Mucosa of rectum (tissue), 2 donors: ENCODE results near the gene TTC22.

Experiments
- H3K27ac ChIP-seq, 2 donors: one replicate each; pipeline ENCODE4 v1.7.0; 2013; ENCODE audit warnings: inconsistent platforms in 2 of 2, low read depth in 2 of 2, low read length in 2 of 2
- H3K27me3 ChIP-seq, 2 donors: one replicate each; pipeline ENCODE4 v1.7.0; 2013; ENCODE audit warnings: low read length in 2 of 2; ENCODE audit not compliant: control insufficient read depth in 2 of 2, insufficient read depth in 2 of 2
- H3K36me3 ChIP-seq, 2 donors: one replicate each; pipeline ENCODE4 v1.7.0; 2013; ENCODE audit warnings: low read length in 2 of 2; ENCODE audit not compliant: control insufficient read depth in 2 of 2, insufficient read depth in 2 of 2
- H3K4me1 ChIP-seq, 2 donors: one replicate each; pipeline ENCODE4 v1.7.0; 2013; ENCODE audit warnings: low read length in 2 of 2, mild to moderate bottlenecking in 1 of 2; ENCODE audit not compliant: control insufficient read depth in 2 of 2, insufficient read depth in 2 of 2
- H3K4me3 ChIP-seq, 2 donors: one replicate each; pipeline ENCODE4 v1.7.0; 2013; ENCODE audit warnings: low read length in 2 of 2
- H3K9ac ChIP-seq, 2 donors: one replicate each; pipeline ENCODE4 v1.7.0; 2013; ENCODE audit warnings: low read length in 2 of 2, low read depth in 1 of 2, mild to moderate bottlenecking in 1 of 2
- H3K9me3 ChIP-seq, 2 donors: one replicate each; pipeline ENCODE4 v1.7.0; 2013; ENCODE audit warnings: low read length in 2 of 2; ENCODE audit not compliant: control insufficient read depth in 2 of 2
- donor health status: healthy.
- donor health status: Normal muscosa, but diverticular disease.

TTC22 gene

DNA sequence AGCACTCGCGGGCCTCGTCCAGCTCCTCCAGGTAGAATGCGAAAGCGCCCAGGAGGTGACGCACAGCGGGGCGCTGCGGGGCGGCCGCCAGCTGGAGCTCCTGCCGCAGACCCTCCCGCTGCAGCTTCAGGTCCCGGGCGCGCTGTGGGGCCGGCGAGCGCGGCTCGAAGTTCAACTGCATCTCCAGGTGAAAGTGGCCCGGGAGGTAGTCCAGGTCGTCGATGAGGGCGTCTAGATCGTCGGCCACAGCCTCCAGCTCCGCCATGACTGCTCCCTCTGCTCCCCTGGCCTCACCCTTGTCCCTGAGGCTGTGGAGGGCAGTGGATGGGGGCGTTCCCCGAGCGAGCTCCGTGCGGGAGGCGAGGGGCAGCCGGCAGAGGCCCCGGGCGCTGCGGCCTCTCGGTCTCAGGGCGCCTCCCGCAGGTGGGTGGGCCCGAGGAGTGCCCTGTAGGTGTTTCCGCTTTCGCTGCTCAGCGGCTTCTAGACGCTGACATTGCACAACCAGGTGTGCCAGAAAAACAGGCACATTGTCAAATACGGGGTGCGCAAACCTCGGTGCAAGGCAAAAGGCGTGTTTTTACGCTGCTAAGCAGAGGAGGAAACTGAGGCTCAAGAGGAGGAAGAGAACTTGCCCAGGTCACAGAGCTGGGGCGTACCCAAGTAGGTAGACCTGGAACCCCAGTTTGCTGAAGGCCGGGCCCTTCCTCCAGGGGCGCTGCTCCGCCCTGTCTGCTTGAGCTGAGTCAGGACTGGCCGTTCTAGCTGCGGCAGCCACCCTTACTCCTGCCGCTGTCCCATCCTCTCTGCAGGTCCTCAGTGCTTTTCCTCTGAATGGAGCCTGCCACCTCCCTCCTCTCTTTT lies at the start of gene TTC22:
Gene TTC22 (minus strand): TSS at position 425 of the 861 bp plus-strand sequence. CDS start 160 bp downstream, at position 265.
- no peaks in the 10 kb centered on the region for H3K36me3 ChIP-seq
- H3K27me3 ChIP-seq, result no peaks in the 10 kb centered on the region
- H3K27ac ChIP-seq, result peak within 1 kb of the TSS; percentile 85 to 90
- peak within 1 kb of the TSS; percentile 73 to 87 for H3K4me3 ChIP-seq
- peak within 1 kb of the TSS; percentile 82 to 86 for H3K9ac ChIP-seq
- H3K9me3 ChIP-seq, result no peaks in the 10 kb centered on the region
- peaks cover 60 to 64% of the 10 kb centered on the region in 2 donors for H3K4me1 ChIP-seq

DNA sequence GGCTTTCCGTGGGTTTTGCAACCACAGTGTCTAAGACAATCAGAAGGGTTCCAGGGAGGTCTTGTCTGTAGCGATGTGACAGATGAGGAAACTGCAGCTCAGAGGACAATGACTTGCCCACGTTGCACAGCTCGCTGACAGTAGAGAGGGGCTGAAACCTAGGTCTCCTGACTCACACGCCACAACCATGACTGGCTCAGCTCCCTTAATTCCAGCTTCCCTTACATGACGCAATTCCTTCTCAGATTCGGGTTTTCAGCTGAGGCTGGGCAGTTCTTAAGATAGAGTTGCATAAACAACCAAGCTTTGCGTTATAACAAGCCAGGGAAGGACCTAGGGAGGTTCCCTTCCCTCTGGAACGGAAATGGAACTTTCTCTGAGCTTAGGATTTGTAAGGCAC lies 49.6 kb upstream of the TTC22 start:
- Histone ChIP-seq H3K36me3 (peaks cover 23 to 24% of the 10 kb centered on the region in 2 donors), H3K27me3 (no peaks in the 10 kb centered on the region), H3K27ac (no peak overlapping the region), H3K9me3 (no peaks in the 10 kb centered on the region), H3K4me1 (no peaks in the 10 kb centered on the region), H3K9ac (no peak overlapping the region), H3K4me3 (no peak overlapping the region)

DNA sequence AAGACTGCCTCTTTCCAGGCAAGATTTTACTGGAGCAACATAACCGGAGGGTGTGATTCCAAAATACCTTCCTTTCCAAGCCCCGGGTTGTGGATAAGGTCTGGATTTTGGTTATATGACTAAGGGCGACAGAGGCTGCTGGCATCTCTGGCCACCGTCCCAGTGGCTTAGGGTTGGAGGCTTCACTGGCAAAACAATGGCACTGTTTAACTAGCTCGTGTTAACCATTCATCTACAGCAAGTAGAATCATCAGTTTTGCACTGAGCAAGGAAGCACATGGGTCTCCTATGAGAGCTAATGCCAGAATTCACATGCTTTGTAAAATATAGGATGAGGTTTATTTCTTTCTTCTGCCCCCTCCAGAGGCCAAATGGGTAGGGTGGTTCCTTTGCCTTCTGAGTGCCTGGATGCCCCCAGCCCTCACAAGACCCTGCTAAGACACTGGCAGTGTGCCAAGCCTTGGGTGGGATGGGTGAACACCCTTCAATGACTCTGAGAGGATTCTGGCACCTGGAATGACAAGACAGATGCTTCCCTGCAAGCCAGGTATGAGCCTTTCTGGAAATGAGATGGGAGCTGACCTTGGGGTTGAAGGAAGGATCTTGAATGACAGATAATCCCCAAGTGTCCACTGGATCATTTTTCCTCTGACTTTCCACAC lies 49.1 kb upstream of the TTC22 start:
- Histone ChIP-seq H3K4me1 (no peaks in the 10 kb centered on the region), H3K36me3 (peaks cover 20 to 24% of the 10 kb centered on the region in 2 donors), H3K27me3 (no peaks in the 10 kb centered on the region), H3K9ac (no peak overlapping the region), H3K9me3 (no peaks in the 10 kb centered on the region), H3K4me3 (no peak overlapping the region), H3K27ac (no peak overlapping the region)

DNA sequence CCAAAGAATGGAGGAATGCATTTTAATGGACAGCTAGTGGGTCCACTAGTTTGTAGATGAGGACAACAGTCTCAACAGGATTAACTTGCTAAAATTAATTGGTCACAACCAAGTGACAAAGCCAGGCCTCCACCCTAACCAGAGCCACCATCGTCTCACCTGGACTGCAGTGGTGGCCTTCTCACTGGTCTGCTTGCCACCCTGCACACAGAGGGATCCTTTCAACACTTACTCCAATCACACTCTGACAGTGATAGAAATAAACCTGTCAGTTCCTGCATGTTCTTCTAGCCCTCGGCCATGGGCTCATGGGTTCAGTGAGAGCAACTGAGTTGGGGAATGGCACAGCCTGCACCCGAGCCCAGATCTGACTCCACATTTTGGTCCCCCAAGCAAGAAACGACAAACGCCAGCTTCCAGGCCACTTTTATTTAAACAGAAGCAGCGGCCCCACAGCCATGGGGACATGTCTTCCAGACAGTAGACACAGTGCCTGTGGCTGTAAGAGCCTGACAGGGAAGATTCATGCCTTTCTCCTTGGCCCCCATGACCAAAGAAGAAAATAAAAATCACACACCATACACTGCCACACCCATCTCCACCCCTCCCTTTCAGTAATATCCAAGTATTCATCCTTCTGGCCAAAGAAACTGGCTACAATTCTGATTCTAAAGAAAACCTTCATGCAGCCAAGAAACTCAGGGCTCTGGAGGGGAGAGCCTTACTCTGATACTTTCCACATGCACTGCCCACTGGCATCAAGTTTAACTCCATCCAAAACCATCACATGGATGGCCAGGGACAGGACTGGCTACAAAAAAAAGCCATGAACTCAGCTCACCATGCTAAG lies 48.3 kb upstream of the TTC22 start:
- no peak overlapping the region for H3K4me3 ChIP-seq
- no peak overlapping the region for H3K27ac ChIP-seq
- no peaks in the 10 kb centered on the region for H3K9me3 ChIP-seq
- no peaks in the 10 kb centered on the region for H3K4me1 ChIP-seq
- H3K27me3 ChIP-seq, result no peaks in the 10 kb centered on the region
- H3K36me3 ChIP-seq, result peaks cover 18 to 19% of the 10 kb centered on the region in 2 donors
- no peak overlapping the region for H3K9ac ChIP-seq

DNA sequence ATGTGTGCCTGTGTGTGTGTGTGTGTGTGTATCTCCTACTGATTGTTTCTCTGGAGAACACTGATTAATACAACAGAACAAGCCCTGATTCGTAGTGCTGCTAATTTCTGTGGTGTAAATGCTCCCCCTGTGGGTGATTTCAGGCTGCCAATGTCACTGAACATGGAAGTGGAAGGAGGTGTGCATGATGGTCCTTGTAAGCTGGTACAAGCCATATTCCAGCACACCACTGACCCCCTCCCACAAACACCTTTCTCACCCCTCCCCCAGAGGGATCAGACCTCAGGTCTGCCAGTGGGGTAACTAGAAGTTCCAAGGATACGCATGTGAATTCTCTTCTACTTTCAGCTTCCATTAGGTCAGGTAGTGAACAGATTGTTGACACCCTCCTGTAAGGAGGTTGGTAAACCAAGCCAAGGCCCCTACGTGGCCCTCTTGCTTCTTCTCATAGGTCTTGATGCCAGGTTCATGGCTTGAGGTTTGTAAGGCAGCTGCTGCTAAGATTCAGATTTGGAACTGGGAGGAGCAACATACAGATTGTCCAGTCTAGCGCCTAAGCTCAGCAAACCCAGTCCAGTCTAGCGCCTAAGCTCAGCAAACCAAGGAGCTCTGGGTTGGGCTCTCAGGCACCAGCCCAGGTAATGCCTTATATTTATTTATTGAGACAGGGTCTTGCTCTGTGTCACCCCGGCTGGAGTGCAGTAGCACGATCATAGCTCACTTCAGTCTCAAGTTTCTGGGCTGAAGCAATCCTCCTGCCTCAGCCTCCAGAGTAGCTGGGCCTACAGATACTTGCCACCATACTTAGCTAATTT lies 47.2 kb upstream of the TTC22 start:
- Histone ChIP-seq H3K27me3 (no peaks in the 10 kb centered on the region), H3K9ac (no peak overlapping the region), H3K27ac (no peak overlapping the region), H3K9me3 (no peaks in the 10 kb centered on the region), H3K36me3 (peaks cover 11 to 14% of the 10 kb centered on the region in 2 donors), H3K4me1 (no peaks in the 10 kb centered on the region), H3K4me3 (no peak overlapping the region)

DNA sequence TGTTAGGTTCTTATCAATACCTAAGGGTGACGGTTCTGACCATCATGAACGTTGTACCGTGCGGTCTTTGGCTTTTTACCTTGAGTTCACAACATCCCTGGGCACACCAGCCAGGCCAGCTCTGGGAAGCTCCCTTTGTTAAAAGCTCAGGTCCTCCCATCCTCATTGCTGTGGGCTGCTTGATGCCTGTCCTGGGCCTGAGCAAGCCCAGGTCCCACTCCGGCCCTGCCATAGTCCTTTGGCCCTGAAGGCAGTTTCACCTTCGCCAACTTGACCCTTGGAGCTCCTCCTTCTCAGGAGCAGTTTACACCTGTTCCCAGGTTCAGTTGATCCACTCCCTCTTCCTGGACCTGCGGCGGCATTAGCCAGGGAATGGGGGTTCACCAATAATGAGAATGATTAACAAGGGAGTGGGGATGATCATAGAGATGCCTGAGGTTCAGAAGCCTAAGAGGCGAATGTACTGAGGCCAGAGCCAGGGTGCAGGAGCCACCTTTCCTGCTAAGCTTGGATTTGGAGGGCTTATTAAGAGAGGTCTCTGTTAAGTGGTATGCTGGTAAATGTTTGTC lies 45.7 kb upstream of the TTC22 start:
- Histone ChIP-seq H3K9ac (no peak overlapping the region), H3K27ac (no peak overlapping the region), H3K4me1 (no peaks in the 10 kb centered on the region), H3K9me3 (no peaks in the 10 kb centered on the region), H3K36me3 (peaks cover 8 to 12% of the 10 kb centered on the region in 2 donors), H3K4me3 (no peak overlapping the region), H3K27me3 (no peaks in the 10 kb centered on the region)

DNA sequence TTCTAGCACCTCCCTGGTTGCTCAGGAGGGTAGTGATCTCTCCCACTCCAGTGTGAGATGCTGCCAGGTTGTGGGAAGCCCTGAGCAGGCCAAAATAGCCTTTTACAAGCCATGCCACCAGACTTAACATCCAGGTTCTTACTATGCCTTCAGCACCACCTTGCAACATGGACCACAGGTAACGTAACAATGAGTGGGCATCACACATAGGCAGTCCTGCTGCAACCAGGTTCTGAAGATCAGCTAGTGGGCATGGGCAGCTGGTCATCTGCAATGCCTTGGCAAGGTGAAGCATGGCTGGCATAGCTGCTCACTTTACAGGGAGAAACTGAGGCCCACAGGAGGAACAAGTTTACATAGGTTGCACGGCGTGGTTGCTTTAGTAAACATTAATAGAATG lies 45.2 kb upstream of the TTC22 start:
- H3K9me3 ChIP-seq, result no peaks in the 10 kb centered on the region
- H3K4me3 ChIP-seq, result no peak overlapping the region
- H3K36me3 ChIP-seq, result peaks cover 4 to 9% of the 10 kb centered on the region in 2 donors
- H3K4me1 ChIP-seq, result no peaks in the 10 kb centered on the region
- no peak overlapping the region for H3K27ac ChIP-seq
- no peaks in the 10 kb centered on the region for H3K27me3 ChIP-seq
- H3K9ac ChIP-seq, result no peak overlapping the region

DNA sequence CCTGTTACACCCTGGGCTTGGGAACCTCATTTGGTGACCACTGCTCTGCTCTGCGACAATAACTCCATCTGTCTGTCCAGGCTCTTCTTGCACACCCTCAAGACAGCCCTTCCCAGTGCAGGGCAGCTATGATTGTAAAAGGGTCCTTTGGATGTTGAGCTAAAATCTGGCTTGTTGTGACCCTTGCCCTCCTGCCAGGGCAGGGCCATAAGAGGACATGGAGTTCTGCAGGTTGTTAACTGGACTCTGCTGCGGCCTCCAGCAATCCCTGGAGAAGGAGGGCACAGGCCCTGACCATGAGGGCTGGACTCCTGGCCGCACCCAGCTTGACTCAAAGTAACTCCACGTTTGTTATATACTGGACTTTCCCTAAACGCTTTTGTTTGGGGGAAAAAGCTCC lies 44.6 kb upstream of the TTC22 start:
- Histone ChIP-seq H3K4me1 (no peaks in the 10 kb centered on the region), H3K27me3 (no peaks in the 10 kb centered on the region), H3K9ac (no peak overlapping the region), H3K36me3 (peaks cover 3 to 6% of the 10 kb centered on the region in 2 donors), H3K4me3 (no peak overlapping the region), H3K27ac (no peak overlapping the region), H3K9me3 (no peaks in the 10 kb centered on the region)

DNA sequence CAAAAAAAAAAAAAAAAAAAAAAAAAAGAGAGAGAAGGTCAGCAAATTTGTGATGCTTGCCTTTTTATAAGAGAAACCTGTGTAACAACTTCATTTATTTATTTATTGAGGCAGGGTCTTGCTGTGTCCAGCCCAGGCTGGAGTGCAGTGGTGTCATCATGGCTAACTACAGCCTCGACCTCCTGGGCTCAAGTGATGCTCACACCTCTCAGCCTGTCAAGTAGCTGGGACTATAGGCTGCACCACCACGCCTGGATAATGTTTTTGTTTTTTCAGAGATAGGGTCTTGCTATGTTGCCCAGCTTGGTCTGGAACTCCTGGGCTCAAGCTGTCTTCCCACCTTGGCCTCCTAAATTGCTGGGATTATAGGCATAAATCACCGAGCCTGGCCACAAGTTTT lies 43.4 kb upstream of the TTC22 start:
- Histone ChIP-seq H3K27me3 (no peaks in the 10 kb centered on the region), H3K4me1 (no peaks in the 10 kb centered on the region), H3K27ac (no peak overlapping the region), H3K36me3 (peaks cover 0 to 2% of the 10 kb centered on the region in 2 donors), H3K4me3 (no peak overlapping the region), H3K9ac (no peak overlapping the region), H3K9me3 (no peaks in the 10 kb centered on the region)
